Germinal center (tissue), 1 donor: ENCODE data around the gene GMDS.
"Not testable (repeated sequence)": the region's sequence is repeated elsewhere in the genome, so short reads cannot be mapped to it uniquely, and the experiment has no call there.

ENCODE experiments used
- DNase-seq: peaks from one replicate; pipeline ENCODE4 v3.0.0; 2012; ENCODE audit warnings: mixed read lengths, low spot score

GMDS gene

DNA sequence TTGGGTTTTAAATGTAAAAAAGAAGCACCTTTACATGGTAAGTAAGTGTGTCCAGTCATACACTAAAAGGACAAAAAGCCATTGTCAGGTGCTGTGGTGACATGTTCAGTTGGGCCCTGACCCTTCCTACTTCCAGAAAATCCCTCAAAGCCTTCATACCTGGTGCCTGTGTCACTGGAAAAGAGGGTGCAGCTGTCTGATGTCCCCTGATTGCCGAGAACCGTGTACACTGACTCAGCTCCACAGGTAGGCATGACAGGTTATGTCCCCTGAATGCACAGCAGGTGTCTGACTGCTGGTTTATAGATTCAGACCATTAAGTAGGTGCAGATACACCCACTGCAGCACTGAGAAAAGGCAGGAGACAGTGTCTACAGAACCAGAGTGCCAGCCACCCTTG lies 536.6 kb downstream of the GMDS start:
- no peak for DNase-seq

DNA sequence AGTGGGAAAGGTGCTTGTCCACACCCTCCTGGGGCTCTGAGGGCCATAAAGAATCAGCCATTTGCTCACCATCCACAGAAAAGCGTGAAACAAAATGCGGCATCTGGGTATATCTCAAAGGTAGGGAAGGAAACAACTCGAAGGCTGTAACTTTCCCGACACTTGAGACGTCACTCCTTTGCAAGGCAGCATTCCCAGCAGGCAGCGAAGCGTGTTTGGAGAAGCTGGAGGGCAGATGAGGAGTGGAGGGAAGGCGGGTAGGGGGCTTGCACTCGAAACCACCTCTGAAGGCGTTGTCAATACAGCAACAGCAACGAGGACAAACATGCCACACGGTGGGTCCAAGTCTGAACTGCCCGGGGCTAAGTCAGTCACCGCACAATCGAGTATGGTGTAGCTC lies 537.3 kb downstream of the GMDS start:
- no peak for DNase-seq

DNA sequence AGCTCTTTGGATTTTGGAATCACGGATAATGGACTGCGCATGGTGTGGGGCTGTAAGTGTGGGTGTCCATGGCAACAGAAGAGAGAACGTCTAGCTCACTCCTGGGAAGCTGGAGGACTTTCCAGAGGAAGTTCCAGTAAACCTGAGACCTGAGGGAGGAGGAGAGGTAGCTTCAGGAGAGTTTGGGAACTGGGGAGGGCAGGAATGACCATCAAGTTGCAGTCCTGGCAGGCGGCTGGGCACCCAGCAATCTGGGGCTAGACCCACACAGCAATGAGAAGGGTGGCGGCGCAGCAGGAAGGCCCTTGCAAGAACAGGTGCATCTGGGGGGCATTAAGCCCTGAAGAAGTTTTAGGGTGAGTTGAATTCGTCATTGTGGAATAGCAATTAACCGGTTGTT lies 539.8 kb downstream of the GMDS start:
- no peak for DNase-seq

DNA sequence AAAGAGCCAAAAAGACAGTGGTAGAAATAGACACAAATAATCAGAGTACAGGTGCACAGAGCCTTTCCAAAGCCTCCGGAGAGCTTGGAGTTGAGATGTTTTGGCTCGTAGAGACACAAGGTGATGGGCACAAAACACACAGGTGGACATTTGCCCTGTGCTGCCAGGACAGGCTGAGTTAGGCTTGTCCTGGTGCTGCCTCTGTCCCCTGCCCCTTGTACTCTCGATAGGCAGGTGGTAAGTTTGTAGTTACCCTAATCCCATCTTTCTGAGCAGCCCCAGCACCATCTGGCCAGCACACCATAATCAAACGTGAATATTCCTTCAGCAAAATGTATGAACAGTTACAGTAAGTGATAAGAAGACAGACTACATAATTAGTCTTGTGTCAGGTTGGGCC lies 540.2 kb downstream of the GMDS start:
- DNase-seq, result no peak

DNA sequence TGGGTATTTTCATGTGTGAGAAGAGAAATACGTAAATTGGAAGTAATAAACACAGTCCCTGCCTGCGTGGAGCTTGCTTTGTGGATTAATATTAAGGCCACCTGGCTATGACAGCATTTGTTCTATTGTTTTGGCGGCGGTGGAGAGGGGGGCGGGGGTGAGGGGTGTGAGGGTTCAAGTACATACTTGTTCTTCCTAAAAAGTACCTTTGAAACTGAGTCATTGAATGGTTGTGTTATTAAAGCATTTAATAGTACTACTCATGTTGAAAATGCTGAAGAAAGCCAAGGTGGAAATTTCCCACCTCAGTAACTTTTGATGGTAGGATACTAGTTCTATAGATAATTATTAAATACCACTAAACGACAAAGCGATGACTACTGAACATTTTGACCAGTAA lies 540.7 kb downstream of the GMDS start:
- DNase-seq, result no peak

DNA sequence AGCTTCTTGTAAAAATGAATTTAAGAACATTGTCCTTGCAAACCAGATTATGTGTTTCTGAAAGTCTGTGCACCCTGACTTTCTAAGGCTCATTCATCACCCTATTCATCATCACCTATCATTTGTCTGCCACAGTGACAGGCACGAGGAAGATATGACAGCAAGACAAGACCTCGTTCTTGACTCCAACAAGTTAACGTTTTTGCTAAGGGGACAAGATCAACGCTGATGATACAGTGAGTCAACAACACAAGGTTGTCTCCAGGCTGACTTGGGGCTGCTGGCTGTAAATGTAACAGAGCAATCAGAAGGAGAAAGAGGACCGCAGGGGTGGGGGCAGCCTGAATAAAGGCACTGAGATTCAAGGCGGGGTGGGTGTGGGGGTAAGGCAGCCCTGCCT lies 541.5 kb downstream of the GMDS start:
- no peak for DNase-seq

DNA sequence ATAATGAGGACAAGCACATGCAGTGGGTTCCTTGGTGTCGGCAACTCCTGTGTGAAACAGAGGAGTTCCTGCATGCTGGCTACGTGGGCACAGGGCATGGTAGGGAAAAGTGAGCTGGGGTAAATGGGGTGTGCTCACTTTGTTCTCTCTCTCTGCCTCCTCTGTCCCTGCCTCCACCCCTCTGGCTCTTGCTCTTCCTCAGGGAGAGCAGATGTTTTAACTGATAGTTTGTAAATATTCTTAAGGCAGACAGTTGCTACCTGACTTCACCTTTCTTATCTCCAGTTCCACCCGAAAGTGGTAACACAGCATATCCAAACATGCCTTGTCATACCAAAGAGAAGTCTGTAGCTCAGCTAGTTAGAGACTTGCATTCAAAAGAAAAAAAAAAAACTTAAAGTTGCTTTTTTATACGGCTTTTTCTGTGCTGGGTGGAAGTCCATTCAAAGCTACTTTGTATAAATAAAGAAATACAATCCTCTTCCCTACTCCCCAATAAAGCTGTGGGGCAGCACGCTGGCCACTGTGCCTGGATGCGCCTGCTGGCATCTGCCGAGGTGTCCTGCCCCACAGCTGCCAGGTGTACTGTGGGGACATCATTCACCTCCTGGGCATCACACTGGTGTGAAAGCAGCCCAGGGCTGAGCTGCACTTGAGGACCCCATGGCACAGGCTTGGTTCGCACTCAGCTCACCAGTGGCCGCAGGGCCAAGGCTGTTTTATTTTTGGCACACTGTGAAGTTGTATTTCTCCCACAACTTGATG lies 542.1 kb downstream of the GMDS start:
- no peak for DNase-seq

DNA sequence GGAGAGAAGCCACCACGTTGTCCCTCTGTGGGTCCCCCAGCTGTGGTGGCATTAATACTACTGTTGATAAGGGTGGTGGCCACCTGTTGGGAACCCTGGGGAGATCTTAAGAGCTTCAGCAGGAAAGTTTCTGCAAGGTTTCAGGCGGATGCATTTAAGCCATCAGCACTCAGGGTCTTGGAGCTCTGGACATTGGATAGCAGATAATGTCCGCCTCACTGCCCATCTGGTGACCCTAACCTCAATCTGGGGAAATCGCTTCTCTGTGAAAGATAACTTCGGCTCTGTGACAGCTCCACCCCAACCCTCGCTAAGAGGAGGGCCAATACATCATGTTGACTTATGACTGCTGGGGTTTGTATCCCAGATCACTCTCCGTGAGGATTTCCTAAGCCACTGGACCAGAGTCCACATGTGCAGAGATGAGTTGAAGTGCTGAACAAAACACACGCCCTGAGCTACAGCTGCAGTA lies 542.8 kb downstream of the GMDS start:
- DNase-seq, result no peak

DNA sequence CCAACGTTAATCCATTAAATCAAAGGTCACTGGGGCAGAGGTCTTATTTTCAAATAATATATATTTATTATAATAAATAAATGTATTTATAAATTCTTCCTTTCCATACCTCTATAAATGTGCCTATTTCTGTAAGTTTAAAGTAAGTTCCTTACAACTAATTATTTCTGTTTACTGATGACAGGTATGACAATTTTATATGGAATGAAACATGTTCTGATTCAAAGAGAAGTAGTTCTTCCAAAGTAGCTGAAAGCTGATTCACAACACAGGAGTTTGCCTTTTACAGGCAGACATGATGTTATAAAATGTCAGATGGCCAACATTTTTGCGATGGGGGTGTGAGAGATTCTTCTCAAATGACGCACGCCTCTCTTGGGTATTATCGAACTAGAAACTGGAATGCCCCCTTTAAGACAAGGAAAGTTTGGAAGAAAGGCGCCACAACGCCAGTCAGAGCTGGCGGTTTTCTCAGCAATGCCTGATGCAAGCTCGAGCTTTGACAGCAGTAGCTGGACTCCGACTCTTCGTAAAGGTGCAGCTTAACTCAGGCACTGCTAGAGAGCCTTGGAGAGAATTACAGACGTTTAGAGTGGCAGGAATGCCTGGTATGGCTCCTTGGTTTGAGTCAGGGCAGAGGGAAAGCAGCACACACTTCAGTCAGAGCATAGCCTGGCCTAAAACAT lies 543.6 kb downstream of the GMDS start:
- no peak for DNase-seq

DNA sequence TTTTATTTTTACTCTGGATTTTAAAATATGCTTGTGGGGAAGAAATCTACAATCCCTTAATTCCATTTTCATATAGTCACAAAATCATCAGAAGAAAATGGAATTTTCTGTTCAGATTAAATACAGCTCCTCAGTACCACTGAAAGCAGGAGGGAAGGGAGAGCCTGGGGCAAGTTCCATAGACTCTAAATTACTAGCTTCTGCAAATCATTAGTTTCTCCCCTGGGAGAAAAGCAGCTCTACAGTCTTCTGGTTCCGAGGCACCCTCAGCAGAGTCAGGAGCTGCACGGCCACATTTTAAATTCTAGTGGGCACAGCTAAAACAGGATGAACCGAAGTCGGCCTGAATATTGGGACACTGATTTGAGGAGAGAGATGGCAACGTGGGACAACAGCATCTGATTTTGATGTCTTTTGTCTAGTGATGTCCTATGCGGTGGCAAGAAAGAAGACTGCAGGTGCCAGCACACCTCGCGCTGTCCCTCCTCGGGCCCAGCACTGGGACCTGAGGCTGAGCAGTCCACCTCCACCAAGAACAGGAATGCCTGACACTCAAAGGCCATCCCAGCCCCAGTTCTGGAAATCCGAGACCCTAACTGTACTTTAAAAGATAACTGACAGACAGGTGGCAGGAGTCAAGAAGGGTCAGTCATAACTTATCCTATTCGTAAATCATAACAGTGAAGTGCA lies 545.0 kb downstream of the GMDS start:
- DNase-seq, result no peak

DNA sequence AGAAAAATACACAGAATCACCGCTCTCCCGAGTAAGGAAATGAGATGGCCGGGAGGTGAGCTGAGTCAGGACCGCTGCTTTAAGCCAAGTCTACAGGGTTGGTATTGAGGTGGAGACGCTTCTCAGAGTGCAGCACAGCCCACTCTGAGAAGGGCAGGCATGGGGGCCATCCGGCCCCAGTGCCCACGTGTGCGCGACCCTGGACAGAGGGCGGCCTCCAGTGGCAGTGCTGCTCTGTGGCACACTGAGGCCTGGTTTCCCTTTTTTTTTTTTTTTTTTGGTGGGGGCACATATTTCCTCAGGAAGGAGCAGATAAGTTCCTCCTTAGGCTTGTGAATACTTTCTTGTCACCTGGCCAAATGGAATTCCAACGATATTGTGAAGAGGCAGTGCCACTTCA lies 546.9 kb downstream of the GMDS start:
- DNase-seq, result no peak

DNA sequence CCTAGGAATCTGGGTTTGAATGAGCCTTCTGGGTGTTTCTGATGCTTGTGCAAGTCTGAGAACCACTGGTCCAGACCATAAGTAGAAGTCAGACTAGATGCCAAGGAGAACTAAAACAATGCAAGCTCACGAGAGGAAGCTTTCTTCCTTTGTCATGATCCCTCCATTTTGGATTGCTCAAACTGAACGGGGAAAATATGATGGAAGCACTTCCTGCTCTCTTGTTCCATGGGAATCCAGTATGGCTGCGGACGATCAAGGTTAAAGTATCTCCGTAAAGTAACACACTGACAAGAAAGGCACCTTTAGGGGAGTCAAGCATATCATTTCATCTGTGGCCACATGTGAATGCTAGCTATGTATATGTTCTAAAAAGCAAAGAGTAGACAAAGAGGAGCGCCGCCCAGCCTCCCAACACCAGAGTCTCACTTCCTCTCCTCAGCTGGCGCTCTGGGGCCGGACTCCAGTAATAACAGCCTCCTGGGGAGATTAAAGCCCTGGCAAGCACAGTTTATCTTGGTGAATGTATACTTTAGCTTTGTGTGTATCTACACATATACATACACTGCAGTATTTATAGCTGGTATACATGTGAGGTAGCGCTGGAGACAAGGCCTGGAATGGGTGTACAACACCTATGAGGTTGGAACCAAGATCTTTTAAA lies 547.6 kb downstream of the GMDS start:
- DNase-seq, result no peak

DNA sequence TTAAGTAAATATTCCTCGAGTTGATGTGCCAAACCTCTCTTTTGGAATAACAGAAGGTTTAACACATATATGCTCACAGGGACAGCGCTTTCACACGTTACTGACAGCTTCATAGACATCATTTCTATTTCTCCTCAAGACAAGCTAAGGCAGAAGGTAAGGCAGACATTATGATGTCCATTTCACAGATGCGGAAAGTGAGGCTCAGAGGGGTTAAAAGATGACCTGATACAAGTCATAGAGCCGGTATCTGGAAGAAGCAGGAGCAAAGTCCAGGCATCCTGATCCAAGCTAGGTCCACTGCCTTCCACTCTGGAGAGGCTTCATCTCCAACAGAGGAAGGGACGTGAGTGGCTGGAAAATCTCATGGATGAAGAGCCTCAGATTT lies 548.9 kb downstream of the GMDS start:
- DNase-seq, result no peak

DNA sequence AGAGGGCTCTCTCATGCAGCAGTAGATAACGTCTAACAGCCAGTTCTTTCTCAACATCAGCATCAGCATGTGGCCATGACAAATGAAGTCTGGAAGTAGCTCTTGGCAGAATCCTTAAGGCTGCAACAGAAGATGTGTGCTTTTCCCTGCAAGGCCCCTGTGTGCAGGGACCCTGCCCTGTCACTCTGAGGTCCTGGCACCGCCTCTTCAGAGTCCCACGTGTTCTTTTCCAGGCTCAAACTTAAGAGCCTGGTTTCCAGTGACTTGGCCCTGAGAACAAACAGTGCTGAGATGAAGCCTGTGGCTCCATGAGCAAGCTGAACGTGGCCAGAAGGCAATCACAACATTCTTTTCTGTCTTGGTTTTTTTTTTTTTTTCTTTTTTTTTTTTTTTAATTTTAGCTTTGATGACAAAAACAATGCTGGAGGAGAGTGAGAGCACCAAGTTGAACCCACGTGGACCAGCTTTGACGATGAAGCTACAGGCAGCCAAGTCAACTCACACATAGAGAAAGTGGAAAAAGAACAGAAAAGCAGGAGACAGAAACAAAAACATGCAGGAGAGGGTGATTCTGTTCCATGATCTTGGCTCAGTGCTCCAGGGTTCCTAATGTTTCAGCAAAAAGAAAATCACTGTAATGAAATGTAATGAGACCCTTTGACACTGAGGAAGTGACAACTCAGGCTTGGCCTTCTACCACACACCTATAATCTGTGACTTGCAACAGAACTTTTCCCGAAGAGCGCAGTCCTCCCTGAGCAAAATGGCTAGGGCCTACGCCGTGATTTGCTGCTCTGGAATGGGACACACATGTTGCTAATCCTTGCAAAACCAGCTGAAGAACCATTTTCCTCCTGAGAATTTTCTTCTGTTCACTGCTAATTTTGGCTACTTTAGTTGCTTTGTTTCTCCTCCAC lies 549.6 kb downstream of the GMDS start:
- DNase-seq, result no peak

DNA sequence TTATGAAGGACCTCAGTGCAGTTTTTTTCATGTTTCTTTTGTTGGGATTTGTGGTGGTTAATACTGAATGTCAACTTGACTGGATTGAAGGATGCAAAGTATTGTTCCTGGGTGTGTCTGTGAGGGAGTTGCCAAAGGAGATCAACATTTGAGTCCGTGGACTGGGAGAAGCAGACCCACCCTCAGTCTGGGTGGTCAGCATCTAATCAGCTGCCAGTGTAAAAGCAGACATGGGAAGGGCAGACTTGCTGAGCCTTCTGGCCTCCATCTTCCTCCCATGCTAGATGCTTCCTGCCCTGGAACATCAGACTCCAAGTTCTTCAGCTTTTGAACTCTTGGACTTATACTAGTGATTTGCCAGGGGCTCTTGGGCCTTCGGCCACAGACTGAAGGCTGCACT lies 553.6 kb downstream of the GMDS start:
- not testable (repeated sequence) for DNase-seq

DNA sequence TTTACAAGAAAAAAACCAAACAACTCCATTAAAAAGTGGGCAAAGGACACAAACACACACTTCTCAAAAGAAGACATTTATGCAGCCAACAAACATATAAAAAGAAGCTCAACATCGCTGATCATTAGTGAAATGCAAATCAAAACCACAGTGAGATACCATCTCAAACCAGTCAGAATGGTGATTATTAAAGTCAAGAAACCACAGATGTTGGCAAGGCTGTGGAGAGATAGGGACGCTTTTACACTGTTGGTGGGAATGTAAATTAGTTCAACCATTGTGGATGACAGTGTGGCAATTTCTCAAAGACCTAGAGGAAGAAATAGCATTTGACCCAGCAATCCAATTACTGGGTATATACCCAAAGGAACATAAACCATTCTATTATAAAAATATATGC lies 554.7 kb downstream of the GMDS start:
- DNase-seq, result not testable (repeated sequence)

DNA sequence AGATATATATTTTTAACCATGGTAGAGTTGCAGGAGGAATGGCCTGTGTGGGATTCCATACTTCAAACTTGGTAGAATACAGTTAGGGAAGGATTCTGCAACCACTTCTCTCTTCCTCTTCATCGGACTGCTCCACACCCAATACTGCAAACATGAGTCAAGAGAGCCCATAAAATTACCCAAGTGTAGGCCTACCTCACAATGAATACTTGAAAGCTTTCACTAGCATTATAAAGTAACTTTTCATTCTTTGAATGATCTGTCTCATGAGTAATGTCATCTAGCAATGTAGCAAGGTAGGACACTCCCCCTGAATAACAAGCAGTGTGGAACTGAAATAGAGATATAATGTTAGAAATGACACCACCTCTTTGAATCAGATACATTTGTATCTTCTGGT lies 556.3 kb downstream of the GMDS start:
- no peak for DNase-seq

DNA sequence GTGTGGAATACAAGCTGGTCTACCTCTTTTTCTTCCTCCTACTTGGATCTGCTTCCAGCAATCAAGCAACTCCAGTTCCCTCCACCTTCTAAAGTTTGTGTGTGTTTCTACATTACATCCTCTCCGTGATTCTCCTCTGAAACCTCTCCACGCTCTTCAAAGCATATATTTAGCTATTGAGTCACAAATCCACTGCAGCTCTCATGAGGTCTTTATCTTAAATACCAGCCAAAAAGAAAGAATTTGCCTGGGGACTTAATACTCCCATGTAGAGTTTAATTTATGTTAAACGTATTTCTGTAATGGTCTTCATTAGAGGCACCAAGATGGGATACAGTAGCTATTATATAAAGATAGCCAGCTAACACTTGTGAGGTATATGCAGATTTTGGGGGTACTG lies 557.0 kb downstream of the GMDS start:
- no peak for DNase-seq

DNA sequence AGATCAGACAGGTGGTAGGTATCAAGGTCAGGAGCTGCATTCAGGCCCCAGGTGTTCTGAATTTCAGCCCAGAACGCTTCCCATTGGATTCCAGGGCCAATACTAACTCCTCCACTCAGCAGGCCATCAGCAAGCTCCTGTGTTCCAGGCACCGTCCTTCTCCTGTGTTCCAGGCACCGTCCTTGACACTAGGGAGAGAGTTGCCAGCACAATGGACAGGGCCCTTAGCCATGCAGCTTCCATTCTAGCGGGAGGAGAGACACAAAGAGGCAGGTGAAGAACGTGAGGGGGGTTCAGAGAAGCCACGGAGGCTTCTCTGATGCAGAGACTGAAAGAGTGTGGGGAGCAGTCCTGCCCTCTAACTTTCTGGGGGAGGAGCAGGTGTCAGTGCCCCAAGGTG lies 558.0 kb downstream of the GMDS start:
- no peak for DNase-seq

DNA sequence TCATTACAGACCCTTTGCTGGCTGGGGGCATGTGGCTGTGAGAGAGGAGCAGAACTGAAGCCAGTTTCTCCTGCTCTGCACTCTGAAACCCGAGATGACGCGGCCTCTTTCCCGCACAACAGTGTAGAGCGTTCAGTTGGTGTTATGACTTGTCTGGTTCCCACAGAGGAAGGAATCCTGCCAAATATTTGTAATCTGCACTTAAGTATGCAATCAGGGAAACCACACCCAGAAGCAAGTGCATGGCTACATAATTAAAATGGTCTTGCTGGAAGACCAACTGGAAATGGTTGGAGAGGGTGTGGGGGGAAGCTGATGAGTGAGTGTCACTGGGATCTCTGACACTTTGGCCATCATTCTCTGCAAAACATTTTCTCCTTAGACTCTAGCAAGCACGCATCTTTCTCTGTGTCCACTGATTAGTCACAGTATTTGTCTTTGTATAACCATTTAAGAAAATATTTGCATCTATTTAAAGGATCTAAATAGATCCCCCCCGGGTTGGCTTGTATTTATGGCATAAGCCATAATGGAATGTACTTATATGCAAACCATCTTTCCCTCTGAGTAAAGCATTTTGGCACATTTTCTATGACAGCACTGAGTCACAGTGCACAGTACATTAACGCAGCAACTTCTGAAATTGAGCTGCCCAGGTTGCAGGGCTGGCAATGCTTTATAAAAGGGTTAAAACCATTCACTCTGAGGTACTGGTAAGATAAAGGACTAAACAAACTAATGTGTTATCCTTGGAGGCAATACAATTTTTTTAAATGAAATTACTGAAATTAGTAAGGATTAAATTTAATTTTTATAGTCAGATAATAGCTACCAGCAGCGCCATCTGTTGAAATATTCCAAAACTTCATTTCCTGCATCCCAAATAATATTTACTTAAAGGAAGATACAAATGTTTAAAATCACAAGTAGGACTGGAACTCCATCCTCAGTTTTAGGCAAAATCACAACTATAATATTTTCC lies 559.0 kb downstream of the GMDS start:
- no peak for DNase-seq
